Panc1 (cell line): ENCODE data around the gene SVBP.

Experiments used
- POLR2AphosphoS5 ChIP-seq: IDR thresholded peaks from 2 replicates; pipeline ENCODE4 v1.6.1; 2012; ENCODE audit warnings: mild to moderate bottlenecking, low read depth, low read length, moderate library complexity
- TF ChIP-seq, protein P1 (sequence below): fragments of 450-650 bp; IDR thresholded peaks from 2 replicates; pipeline ENCODE4 v1.5.1; 2017; ENCODE audit warnings: mild to moderate bottlenecking

DNA sequence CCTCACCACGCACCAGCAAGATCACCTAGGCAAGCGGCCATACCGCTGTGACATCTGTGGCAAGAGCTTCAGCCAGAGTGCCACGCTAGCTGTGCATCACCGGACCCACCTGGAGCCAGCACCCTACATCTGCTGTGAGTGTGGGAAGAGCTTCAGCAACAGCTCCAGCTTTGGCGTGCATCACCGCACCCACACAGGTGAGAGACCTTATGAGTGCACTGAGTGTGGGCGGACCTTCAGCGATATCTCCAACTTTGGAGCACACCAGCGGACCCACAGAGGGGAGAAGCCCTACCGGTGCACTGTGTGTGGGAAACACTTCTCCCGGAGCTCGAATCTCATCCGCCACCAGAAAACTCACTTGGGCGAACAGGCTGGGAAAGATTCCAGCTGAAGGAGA, 34.2 kb upstream of the SVBP start:
- TF ChIP-seq, protein P1, sequence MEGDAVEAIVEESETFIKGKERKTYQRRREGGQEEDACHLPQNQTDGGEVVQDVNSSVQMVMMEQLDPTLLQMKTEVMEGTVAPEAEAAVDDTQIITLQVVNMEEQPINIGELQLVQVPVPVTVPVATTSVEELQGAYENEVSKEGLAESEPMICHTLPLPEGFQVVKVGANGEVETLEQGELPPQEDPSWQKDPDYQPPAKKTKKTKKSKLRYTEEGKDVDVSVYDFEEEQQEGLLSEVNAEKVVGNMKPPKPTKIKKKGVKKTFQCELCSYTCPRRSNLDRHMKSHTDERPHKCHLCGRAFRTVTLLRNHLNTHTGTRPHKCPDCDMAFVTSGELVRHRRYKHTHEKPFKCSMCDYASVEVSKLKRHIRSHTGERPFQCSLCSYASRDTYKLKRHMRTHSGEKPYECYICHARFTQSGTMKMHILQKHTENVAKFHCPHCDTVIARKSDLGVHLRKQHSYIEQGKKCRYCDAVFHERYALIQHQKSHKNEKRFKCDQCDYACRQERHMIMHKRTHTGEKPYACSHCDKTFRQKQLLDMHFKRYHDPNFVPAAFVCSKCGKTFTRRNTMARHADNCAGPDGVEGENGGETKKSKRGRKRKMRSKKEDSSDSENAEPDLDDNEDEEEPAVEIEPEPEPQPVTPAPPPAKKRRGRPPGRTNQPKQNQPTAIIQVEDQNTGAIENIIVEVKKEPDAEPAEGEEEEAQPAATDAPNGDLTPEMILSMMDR: no peak
- no peak for TF ChIP-seq POLR2AphosphoS5
